ENCODE data around the gene SNRNP70. TPM values are rescaled to one million over a fixed set of nuclear protein-coding genes. Genes with fewer than 3 reads are reported as not detected.

The SNRNP70 gene
- total and polyA plus RNA-seq, 2 of the 13 experiments (the other 11 are each of a cell fraction or from before 2014, with no cell fraction given): 150 to 210 TPM

DNA sequence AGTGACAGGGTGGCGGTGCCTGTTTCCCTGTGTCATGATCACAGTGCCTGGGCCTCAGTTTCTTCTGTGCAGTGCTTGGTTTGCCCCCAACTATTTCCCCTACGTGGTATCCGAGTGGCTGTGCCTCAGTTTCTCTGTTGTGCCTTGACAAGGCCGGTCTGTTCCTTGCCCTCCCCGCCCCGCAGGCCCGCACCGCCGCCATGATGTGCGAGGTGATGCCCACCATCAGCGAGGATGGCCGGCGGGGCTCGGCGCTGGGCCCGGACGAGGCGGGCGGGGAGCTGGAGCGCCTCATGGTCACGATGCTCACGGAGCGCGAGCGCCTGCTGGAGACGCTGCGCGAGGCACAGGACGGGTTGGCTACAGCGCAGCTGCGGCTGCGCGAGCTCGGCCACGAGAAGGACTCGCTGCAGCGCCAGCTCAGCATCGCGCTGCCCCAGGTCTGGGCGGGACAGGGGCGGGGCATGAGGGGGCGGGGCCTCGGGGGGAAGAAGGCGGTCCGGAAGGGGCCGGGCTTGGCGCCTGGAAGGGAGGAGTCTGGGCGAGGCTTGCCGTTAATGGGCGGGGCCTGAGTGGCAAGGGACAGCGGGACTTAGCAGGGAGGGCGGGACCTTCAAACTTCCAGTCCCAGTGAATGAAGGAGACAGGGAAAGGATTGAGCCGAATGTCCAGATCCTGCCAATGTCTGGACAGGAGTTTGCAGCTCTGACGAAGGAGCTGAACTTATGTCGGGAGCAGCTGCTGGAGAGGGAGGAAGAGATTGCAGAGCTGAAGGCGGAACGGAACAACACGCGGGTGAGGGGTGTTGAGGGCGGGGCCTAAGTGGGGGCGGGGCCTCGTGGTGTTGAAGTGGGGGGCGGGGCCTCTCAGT is 42.7 kb downstream of the SNRNP70 start (continued):
- TF ChIP-seq, protein P1, sequence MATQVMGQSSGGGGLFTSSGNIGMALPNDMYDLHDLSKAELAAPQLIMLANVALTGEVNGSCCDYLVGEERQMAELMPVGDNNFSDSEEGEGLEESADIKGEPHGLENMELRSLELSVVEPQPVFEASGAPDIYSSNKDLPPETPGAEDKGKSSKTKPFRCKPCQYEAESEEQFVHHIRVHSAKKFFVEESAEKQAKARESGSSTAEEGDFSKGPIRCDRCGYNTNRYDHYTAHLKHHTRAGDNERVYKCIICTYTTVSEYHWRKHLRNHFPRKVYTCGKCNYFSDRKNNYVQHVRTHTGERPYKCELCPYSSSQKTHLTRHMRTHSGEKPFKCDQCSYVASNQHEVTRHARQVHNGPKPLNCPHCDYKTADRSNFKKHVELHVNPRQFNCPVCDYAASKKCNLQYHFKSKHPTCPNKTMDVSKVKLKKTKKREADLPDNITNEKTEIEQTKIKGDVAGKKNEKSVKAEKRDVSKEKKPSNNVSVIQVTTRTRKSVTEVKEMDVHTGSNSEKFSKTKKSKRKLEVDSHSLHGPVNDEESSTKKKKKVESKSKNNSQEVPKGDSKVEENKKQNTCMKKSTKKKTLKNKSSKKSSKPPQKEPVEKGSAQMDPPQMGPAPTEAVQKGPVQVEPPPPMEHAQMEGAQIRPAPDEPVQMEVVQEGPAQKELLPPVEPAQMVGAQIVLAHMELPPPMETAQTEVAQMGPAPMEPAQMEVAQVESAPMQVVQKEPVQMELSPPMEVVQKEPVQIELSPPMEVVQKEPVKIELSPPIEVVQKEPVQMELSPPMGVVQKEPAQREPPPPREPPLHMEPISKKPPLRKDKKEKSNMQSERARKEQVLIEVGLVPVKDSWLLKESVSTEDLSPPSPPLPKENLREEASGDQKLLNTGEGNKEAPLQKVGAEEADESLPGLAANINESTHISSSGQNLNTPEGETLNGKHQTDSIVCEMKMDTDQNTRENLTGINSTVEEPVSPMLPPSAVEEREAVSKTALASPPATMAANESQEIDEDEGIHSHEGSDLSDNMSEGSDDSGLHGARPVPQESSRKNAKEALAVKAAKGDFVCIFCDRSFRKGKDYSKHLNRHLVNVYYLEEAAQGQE (IDR thresholded peaks at IDR 0.05; ENCODE audit: borderline replicate concordance in 1 of 2, low read depth in 1 of 2, low read length in 2 of 2): no peak
- peak; percentile 98 for TF ChIP-seq ZNF75D (CRISPR knock-in tag; IDR thresholded peaks at IDR 0.05; ENCODE audit: borderline replicate concordance)
- no peak for TF ChIP-seq GTF2F1 (IDR thresholded peaks at IDR 0.05; ENCODE audit: low read length)
- TF ChIP-seq EZH2 (conservative IDR thresholded peaks at IDR 0.05; ENCODE audit: low read depth, low read length): no peak
- TF ChIP-seq HNRNPUL1 (IDR thresholded peaks at IDR 0.05; ENCODE audit: low read depth, low read length): no peak
- no peak for TF ChIP-seq FOXK1 (CRISPR knock-in tag; IDR thresholded peaks at IDR 0.05; ENCODE audit: borderline replicate concordance, low read depth)
- TF ChIP-seq, protein P2, sequence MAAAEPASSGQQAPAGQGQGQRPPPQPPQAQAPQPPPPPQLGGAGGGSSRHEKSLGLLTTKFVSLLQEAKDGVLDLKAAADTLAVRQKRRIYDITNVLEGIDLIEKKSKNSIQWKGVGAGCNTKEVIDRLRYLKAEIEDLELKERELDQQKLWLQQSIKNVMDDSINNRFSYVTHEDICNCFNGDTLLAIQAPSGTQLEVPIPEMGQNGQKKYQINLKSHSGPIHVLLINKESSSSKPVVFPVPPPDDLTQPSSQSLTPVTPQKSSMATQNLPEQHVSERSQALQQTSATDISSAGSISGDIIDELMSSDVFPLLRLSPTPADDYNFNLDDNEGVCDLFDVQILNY (CRISPR knock-in tag; conservative IDR thresholded peaks at IDR 0.05): peak; percentile 72
- peak; percentile 97 for TF ChIP-seq ZNF354B (CRISPR knock-in tag; IDR thresholded peaks at IDR 0.05)
- TF ChIP-seq, protein P3, sequence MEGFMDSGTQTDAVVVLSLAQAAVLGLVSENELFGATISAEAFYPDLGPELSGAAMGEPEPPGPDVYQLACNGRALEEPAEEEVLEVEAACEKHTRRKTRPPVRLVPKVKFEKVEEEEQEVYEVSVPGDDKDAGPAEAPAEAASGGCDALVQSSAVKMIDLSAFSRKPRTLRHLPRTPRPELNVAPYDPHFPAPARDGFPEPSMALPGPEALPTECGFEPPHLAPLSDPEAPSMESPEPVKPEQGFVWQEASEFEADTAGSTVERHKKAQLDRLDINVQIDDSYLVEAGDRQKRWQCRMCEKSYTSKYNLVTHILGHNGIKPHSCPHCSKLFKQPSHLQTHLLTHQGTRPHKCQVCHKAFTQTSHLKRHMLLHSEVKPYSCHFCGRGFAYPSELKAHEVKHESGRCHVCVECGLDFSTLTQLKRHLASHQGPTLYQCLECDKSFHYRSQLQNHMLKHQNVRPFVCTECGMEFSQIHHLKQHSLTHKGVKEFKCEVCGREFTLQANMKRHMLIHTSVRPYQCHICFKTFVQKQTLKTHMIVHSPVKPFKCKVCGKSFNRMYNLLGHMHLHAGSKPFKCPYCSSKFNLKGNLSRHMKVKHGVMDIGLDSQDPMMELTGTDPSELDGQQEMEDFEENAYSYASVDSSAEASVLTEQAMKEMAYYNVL (CRISPR knock-in tag; IDR thresholded peaks at IDR 0.05; ENCODE audit: borderline replicate concordance): peak; percentile 65; the same call in 1 of the 2 replicates
- TF ChIP-seq KLF6 (CRISPR knock-in tag; IDR thresholded peaks at IDR 0.05): peak; percentile 99
- TF ChIP-seq ZBTB8A (CRISPR knock-in tag; IDR thresholded peaks at IDR 0.05; ENCODE audit: borderline replicate concordance, low read depth): 0 out of 2 replicates have a peak, but pooled peaks have one; percentile 39
- peak; percentile 93; the same call in 1 of the 2 replicates for TF ChIP-seq JDP2 (CRISPR knock-in tag; IDR thresholded peaks at IDR 0.05; ENCODE audit: borderline replicate concordance)
- TF ChIP-seq ZFY (CRISPR knock-in tag; IDR thresholded peaks at IDR 0.05): peak; percentile 94
- TF ChIP-seq, protein P4, sequence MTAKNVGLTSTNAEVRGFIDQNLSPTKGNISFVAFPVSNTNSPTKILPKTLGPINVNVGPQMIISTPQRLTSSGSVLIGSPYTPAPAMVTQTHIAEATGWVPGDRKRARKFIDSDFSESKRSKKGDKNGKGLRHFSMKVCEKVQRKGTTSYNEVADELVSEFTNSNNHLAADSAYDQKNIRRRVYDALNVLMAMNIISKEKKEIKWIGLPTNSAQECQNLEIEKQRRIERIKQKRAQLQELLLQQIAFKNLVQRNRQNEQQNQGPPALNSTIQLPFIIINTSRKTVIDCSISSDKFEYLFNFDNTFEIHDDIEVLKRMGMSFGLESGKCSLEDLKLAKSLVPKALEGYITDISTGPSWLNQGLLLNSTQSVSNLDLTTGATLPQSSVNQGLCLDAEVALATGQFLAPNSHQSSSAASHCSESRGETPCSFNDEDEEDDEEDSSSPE (CRISPR knock-in tag; IDR thresholded peaks at IDR 0.05): peak; percentile 95
- 0 out of 2 replicates have a peak, but pooled peaks have one; percentile 69 for TF ChIP-seq ZNF20 (CRISPR knock-in tag; IDR thresholded peaks at IDR 0.05)
- TF ChIP-seq ATF1 (CRISPR knock-in tag; IDR thresholded peaks at IDR 0.05): no peak
- peak; percentile 62; the same call in 1 of the 2 replicates for TF ChIP-seq SMAD1 (CRISPR knock-in tag; IDR thresholded peaks at IDR 0.05; ENCODE audit: borderline replicate concordance, low read depth)
- TF ChIP-seq CBX5 (CRISPR knock-in tag; IDR thresholded peaks at IDR 0.05; ENCODE audit: borderline replicate concordance): peak; percentile 95
- TF ChIP-seq DMAP1 (CRISPR knock-in tag; IDR thresholded peaks at IDR 0.05): peak; percentile 82; the same call in 1 of the 2 replicates
- no peak for TF ChIP-seq CCAR2 (optimal IDR thresholded peaks at IDR 0.05; ENCODE audit: low read depth, low read length)
